AG10803 (cell line): ENCODE results near the gene CA10.

Experiments
- DNase-seq: peaks from one replicate; pipeline ENCODE4 v3.0.0; 2010; ENCODE audit warnings: low read depth
- H3K4me3 ChIP-seq: 2 replicates; pipeline ENCODE4 v1.5.1; 2011; ENCODE audit warnings: mild to moderate bottlenecking, low read length, control low read depth
- CTCF ChIP-seq: conservative IDR thresholded peaks from 2 replicates; pipeline ENCODE4 v1.5.1; 2011; ENCODE audit warnings: mild to moderate bottlenecking, low read length, control low read depth, inconsistent platforms

The CA10 gene

DNA sequence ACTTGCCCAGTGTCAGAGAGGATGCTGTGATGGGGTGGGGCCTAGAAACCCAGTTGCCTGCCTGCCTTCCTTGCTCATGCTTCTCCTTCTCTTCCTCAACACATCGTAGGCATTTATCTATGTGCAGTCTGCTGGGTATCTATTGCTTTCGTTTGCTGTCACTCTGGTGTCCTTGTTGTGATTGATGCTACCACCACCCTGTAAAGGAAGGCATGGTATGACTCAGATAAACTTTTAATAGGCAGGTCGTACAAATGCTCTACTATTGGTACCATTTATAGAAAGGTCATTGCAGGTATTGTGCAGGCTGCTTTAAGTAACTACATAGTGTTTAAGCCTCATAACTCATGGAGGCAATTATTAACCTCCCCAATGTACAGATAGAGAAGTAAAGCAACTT is 529.3 kb downstream of the CA10 start:
- no peak for DNase-seq
- no peak overlapping the region for H3K4me3 ChIP-seq
- no peak for TF ChIP-seq CTCF

DNA sequence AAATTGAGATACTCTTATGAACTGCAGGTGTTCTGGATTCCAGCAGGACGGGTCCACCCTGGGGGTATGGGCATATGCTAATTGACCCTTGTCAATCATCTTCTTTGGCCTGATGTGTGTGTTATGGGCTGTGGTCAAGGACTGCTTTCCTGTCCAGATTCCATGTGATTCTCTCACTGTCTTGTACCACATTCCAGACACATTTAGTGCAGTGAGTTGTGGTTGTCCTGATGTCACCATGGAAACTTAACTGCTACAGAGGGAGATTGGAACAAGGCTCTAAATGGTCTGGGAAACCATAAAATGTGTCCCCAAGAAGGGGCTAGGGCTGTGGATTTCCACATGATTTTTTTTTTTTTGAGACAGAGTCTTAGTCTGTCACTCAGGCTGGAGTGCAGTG is 530.7 kb downstream of the CA10 start:
- TF ChIP-seq CTCF = no peak
- no peak for DNase-seq
- H3K4me3 ChIP-seq = no peak overlapping the region

DNA sequence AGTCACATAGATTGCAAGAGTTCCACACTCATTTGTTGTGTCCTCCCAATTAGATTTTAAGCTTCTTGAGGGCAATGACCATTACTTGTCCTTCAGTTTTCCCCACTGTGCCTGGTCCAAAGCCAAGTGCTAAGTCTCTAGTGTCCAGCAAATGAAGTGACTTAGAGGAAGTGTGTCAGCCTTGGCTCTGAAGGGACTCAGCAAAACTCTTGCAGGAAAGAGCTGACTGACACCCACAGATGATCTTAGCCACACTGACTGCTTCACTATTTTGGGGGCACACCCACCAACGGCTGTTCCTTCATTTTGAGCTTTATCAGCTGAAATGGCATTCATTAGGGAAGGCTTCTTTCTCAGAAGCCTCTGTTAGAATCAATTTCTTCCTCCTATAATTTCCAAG is 540.0 kb downstream of the CA10 start:
- no peak for DNase-seq
- no peak overlapping the region for H3K4me3 ChIP-seq
- no peak for TF ChIP-seq CTCF

DNA sequence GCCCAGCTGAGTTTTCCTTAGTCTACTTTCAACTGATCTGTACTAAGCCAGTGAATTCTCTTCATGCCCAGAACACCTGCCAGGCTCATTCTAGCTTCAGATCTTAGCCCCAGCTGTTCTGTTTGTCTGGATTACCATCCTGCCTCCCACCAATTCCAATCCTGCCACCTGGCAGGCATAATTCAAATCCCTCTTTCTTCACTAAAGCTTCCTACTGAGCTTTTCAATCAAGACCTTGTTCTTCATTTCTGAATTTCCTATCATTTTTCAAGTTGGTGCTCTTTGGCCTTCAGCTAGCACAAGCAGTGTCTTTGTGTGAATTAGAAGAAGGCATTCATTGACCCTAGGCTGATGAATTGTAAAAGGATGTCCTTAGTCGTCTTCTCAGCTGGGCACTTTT is 540.5 kb downstream of the CA10 start:
- no peak for TF ChIP-seq CTCF
- no peak for DNase-seq
- no peak overlapping the region for H3K4me3 ChIP-seq

- no peak for TF ChIP-seq CTCF
- DNase-seq = no peak
- H3K4me3 ChIP-seq = no peak overlapping the region
These were observed 545.3 kb downstream of the CA10 start for GRCh38 chr17:51613255-51613654.

- no peak for TF ChIP-seq CTCF
- H3K4me3 ChIP-seq = no peak overlapping the region
- DNase-seq = no peak
These were observed 545.8 kb downstream of the CA10 start for GRCh38 chr17:51612692-51613091.

DNA sequence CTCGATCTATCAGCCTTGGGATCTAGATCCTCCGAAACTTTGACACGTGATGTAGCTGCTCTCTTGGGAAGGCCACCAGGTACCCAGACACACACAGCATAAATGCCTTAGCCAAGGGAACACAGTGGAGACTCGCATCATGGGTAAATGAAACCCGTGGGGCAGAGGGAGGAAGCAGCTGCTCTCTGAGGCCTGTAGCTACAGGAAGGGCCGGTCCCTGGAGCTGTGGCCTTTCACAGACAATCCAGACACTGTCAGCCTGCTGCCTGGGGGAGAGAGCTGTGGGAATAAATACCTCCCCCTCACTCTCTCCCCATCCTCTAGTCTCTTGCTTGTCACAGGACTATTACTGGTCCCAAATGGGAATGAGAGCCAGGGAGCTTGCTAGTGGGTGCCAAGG is 546.9 kb downstream of the CA10 start:
- TF ChIP-seq CTCF = no peak
- H3K4me3 ChIP-seq = no peak overlapping the region
- no peak for DNase-seq
